NCI-H2196 (cell line): ENCODE data around the gene CNTN6.

ENCODE experiments used
- DNase-seq: peaks from one replicate; lab custom pipeline; 2025; ENCODE audit not compliant: unreplicated experiment; lab: John Stamatoyannopoulos, UW

Gene CNTN6

GRCh38 chr3:1400571-1400970 lies 307.7 kb downstream of the CNTN6 start:
- no peak for DNase-seq

GRCh38 chr3:1404270-1404962 lies 311.6 kb downstream of the CNTN6 start:
- no peak for DNase-seq

- no peak for DNase-seq
These were observed 313.4 kb downstream of the CNTN6 start for GRCh38 chr3:1406250-1406649.

GRCh38 chr3:1421577-1421976 lies 328.8 kb downstream of the CNTN6 start:
- DNase-seq, result no peak

- DNase-seq, result no peak
These were observed 330.8 kb downstream of the CNTN6 start for GRCh38 chr3:1423566-1424089.

GRCh38 chr3:1439395-1439794 lies 346.6 kb downstream of the CNTN6 start:
- DNase-seq, result no peak

- DNase-seq, result no peak
These were observed 349.4 kb downstream of the CNTN6 start for GRCh38 chr3:1442271-1442670.

- no peak for DNase-seq
These were observed 351.4 kb downstream of the CNTN6 start for GRCh38 chr3:1444195-1444594.

- DNase-seq, result no peak
These were observed 353.7 kb downstream of the CNTN6 start for GRCh38 chr3:1446531-1446930.

- no peak for DNase-seq
These were observed 354.6 kb downstream of the CNTN6 start for GRCh38 chr3:1447452-1447851.

GRCh38 chr3:1448443-1448842 lies 355.6 kb downstream of the CNTN6 start:
- DNase-seq, result no peak
